Measurements from ENCODE around the gene VSTM2L. TPM values are rescaled to one million over a fixed set of nuclear protein-coding genes. Genes with fewer than 3 reads are reported as not detected.

The VSTM2L gene
- polyA plus RNA-seq, 1 of the 3 experiments (the other 2 are of a cell fraction) = 5.1 TPM

DNA sequence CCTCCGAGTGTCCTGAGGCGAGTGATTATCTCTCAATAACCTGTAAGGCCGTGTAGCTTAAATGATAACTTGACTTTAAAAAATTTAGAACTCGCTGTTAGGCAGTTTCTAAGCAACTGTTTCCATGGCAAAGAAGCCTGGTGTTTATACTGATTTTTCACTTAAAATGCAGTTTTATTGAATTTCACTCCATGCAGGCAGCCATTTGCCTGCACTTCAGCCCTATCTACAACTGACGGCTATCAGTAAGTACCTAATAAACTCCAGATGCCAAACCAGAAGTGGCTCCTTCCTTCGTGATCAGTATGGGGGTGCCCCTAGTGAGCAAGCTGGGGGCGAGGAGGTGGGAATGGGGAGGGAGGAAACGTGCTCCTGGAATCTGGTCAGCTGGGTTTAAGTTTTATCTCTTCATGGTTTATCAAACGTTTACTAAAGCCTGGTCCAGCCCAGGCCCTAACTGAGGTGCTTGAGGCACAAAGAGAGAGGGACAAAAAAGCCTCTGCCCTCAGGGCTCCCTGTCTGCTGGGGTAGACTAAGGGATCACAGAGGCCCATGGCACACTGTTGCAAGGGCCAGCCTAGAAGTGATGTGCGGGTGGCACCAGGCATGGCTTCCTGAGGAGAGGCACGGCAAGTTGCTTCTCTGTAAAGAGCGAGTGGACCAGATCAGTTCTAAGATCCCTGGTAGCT lies 84.8 kb downstream of the VSTM2L start:
- Histone ChIP-seq H2AFZ (ENCODE audit: low read depth) (no peak overlapping the region), H3K9me2 (no peaks in the 10 kb centered on the region), H4K20me1 (ENCODE audit: insufficient read depth) (no peaks in the 10 kb centered on the region), H3K36me3 (replicated peaks in 1 of 2; ENCODE audit: control insufficient read depth in 1 of 2, insufficient read depth in 2 of 2, low read length in 1 of 2) (peaks cover 11 to 24% of the 10 kb centered on the region in 2 experiments), H3K27ac (ENCODE audit: low read depth in 2 of 2, low read length in 1 of 2) (peak overlapping the region; percentile 53 to 99), H3K4me1 (ENCODE audit: control insufficient read depth in 1 of 2, insufficient read depth in 2 of 2, low read depth in 1 of 2, low read length in 1 of 2) (peaks cover 0 to 87% of the 10 kb centered on the region in 2 experiments; a peak in 2 of 4 replicates), H3K9ac (no peak overlapping the region), H3K27me3 (ENCODE audit: insufficient read depth) (no peaks in the 10 kb centered on the region), H3K79me2 (ENCODE audit: insufficient read depth) (no peaks in the 10 kb centered on the region), H3K9me3 (no peaks in the 10 kb centered on the region), H3K4me3 (ENCODE audit: low read depth in 2 of 2, low read length in 1 of 2) (no peak overlapping the region; a peak in 1 of 4 replicates), H3F3A (replicated peaks; ENCODE audit: insufficient read depth) (no peaks in the 10 kb centered on the region), H3K4me2 (no peak overlapping the region)
- TF ChIP-seq FOXJ3 (CRISPR knock-in tag; IDR thresholded peaks at IDR 0.05) = peak; percentile 89
- peak; percentile 72 for TF ChIP-seq TCF12 (IDR thresholded peaks at IDR 0.05)
- TF ChIP-seq, protein P1, sequence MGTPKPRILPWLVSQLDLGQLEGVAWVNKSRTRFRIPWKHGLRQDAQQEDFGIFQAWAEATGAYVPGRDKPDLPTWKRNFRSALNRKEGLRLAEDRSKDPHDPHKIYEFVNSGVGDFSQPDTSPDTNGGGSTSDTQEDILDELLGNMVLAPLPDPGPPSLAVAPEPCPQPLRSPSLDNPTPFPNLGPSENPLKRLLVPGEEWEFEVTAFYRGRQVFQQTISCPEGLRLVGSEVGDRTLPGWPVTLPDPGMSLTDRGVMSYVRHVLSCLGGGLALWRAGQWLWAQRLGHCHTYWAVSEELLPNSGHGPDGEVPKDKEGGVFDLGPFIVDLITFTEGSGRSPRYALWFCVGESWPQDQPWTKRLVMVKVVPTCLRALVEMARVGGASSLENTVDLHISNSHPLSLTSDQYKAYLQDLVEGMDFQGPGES (IDR thresholded peaks at IDR 0.05; ENCODE audit: low read depth, low read length) = no peak
- TF ChIP-seq RCOR1 (IDR thresholded peaks at IDR 0.05; ENCODE audit: low read length) = peak; percentile 91
- 0 out of 2 replicates have a peak, but pooled peaks have one; percentile 17 for TF ChIP-seq RAD21 (IDR thresholded peaks at IDR 0.05; ENCODE audit: low read length)
- TF ChIP-seq FOXM1 (IDR thresholded peaks at IDR 0.05; ENCODE audit: low read depth) = no peak
- TF ChIP-seq MEF2A (IDR thresholded peaks at IDR 0.05; ENCODE audit: borderline replicate concordance, low read depth) = no peak
- peak; percentile 78 for TF ChIP-seq CHD2 (IDR thresholded peaks at IDR 0.05; ENCODE audit: low read length, partially characterized antibody)
- peak; percentile 33; the same call in 1 of the 2 replicates for TF ChIP-seq POLR2AphosphoS5 (IDR thresholded peaks at IDR 0.05; ENCODE audit: low read depth, low read length)
- peak; percentile 79; the same call in 1 of the 2 replicates for TF ChIP-seq MXI1 (IDR thresholded peaks at IDR 0.05; ENCODE audit: low read depth, low read length)
- TF ChIP-seq TEAD4 (IDR thresholded peaks at IDR 0.05; ENCODE audit: borderline replicate concordance, insufficient read depth) = 0 out of 2 replicates have a peak, but pooled peaks have one; percentile 47
- TF ChIP-seq GATA2 (CRISPR knock-in tag; IDR thresholded peaks at IDR 0.05) = peak; percentile 98
- TF ChIP-seq EP300 (IDR thresholded peaks at IDR 0.05; ENCODE audit: borderline replicate concordance in 1 of 2, low read depth in 1 of 2, low read length in 1 of 2) = peak in 1 of 2 experiments; percentile 81; a peak in 2 of 4 replicates
- TF ChIP-seq, protein P2, sequence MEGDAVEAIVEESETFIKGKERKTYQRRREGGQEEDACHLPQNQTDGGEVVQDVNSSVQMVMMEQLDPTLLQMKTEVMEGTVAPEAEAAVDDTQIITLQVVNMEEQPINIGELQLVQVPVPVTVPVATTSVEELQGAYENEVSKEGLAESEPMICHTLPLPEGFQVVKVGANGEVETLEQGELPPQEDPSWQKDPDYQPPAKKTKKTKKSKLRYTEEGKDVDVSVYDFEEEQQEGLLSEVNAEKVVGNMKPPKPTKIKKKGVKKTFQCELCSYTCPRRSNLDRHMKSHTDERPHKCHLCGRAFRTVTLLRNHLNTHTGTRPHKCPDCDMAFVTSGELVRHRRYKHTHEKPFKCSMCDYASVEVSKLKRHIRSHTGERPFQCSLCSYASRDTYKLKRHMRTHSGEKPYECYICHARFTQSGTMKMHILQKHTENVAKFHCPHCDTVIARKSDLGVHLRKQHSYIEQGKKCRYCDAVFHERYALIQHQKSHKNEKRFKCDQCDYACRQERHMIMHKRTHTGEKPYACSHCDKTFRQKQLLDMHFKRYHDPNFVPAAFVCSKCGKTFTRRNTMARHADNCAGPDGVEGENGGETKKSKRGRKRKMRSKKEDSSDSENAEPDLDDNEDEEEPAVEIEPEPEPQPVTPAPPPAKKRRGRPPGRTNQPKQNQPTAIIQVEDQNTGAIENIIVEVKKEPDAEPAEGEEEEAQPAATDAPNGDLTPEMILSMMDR (IDR thresholded peaks at IDR 0.05) = no peak
- DNase-seq = peak; percentile 76
- ChIA-PET POLR2A (interaction anchor here (0.8 to 2.5 kb wide), 3 partner anchors 65 to 73 kb away, joined by 3 to 12 read pairs (median 3); no protein-coding TSS in a partner anchor), CTCF (interaction anchor here (0.6 to 5.3 kb wide), 16 partner anchors 10 to 424 kb away, joined by 3 to 30 read pairs (median 4); partner anchors contain the start of gene VSTM2L)
- 75% methylated on average over 10 of the region's 12 CpGs for WGBS (ENCODE audit: low lambda C conversion rate)

Data from SK-N-SH (cell line).